ENCODE measurements around the gene SLC17A9. TPM values are rescaled to one million over a fixed set of nuclear protein-coding genes. Genes with fewer than 3 reads are reported as not detected.

SLC17A9 gene
- polyA plus RNA-seq, 3 donors: 0.81 to 31.3 (median 0.82) TPM

DNA sequence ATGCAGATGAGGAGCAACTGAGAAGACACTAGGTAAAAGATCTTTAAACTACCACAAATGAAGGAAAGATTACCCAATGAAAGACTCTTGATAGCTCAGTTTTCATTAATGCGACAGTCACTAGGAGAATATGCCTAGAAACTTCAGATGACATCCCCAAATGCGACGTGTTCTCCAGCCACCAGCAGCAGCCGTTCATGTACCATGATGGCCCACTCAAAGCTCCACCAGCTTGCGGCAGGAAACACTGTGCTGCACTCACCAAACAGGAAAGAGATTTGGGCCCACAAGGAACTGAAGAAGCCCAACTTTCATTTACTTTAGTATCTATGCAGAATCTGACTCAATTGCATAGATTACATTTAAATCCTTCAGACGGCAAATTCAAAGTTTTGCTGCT lies 33.7 kb upstream of the SLC17A9 start:
- intact Hi-C loops (cut with micrococcal nuclease): no loop called here
- Histone ChIP-seq H3K27me3 (ENCODE audit: control insufficient read depth in 2 of 2, insufficient read depth in 2 of 2, low read length in 2 of 2) (no peaks in the 10 kb centered on the region), H2AFZ (ENCODE audit: insufficient read depth, low read depth, low read length, poor library complexity, severe bottlenecking) (no peak overlapping the region), H3K36me3 (replicated peaks in 1 of 2; ENCODE audit: control insufficient read depth in 1 of 2, insufficient read depth in 2 of 2, low read length in 2 of 2) (peaks cover under 1 to 5% of the 10 kb centered on the region in 2 donors), H3K79me2 (ENCODE audit: insufficient read depth, low read length) (peaks cover 100% of the 10 kb centered on the region), H3K9me3 (replicated peaks in 1 of 2; ENCODE audit: control insufficient read depth in 1 of 2, insufficient read depth in 1 of 2, low read length in 2 of 2) (no peaks in the 10 kb centered on the region), H4K20me1 (ENCODE audit: insufficient read depth, low read length) (peaks cover 100% of the 10 kb centered on the region), H3K4me1 (ENCODE audit: control insufficient read depth in 1 of 2, insufficient read depth in 2 of 2, low read length in 2 of 2) (peaks cover 31 to 68% of the 10 kb centered on the region in 2 donors), H3K9ac (ENCODE audit: insufficient read depth, low read length, poor library complexity, severe bottlenecking) (no peak overlapping the region), H3K27ac (ENCODE audit: low read depth in 1 of 2, low read length in 2 of 2) (peak overlapping the region in 1 of 2 donors; percentile 46), H3K4me3 (replicated peaks in 1 of 3; ENCODE audit: low read depth in 2 of 3, low read length in 3 of 3) (no peak overlapping the region), H3K4me2 (replicated peaks; ENCODE audit: extremely low read depth, low read length, poor library complexity, severe bottlenecking) (no peak overlapping the region)
- H3K9me3 Mint-ChIP-seq: no peaks in the 10 kb centered on the region
- peaks cover 4 to 9% of the 10 kb centered on the region in 2 donors for H3K36me3 Mint-ChIP-seq
- H3K27ac Mint-ChIP-seq: peak overlapping the region in 6 of 7 donors; percentile 11 to 82 (median 70)
- TF ChIP-seq, protein P1, sequence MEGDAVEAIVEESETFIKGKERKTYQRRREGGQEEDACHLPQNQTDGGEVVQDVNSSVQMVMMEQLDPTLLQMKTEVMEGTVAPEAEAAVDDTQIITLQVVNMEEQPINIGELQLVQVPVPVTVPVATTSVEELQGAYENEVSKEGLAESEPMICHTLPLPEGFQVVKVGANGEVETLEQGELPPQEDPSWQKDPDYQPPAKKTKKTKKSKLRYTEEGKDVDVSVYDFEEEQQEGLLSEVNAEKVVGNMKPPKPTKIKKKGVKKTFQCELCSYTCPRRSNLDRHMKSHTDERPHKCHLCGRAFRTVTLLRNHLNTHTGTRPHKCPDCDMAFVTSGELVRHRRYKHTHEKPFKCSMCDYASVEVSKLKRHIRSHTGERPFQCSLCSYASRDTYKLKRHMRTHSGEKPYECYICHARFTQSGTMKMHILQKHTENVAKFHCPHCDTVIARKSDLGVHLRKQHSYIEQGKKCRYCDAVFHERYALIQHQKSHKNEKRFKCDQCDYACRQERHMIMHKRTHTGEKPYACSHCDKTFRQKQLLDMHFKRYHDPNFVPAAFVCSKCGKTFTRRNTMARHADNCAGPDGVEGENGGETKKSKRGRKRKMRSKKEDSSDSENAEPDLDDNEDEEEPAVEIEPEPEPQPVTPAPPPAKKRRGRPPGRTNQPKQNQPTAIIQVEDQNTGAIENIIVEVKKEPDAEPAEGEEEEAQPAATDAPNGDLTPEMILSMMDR (IDR thresholded peaks at IDR 0.05): no peak
- H3K4me3 Mint-ChIP-seq: no peak overlapping the region
- WGBS (ENCODE audit: insufficient coverage): 0% methylated on average over 6 of the region's 6 CpGs
- DNase-seq: no peak
- H3K4me1 Mint-ChIP-seq: peaks cover 65% of the 10 kb centered on the region
- H3K27me3 Mint-ChIP-seq (ENCODE audit: low read depth in 3 of 3): no peaks in the 10 kb centered on the region

DNA sequence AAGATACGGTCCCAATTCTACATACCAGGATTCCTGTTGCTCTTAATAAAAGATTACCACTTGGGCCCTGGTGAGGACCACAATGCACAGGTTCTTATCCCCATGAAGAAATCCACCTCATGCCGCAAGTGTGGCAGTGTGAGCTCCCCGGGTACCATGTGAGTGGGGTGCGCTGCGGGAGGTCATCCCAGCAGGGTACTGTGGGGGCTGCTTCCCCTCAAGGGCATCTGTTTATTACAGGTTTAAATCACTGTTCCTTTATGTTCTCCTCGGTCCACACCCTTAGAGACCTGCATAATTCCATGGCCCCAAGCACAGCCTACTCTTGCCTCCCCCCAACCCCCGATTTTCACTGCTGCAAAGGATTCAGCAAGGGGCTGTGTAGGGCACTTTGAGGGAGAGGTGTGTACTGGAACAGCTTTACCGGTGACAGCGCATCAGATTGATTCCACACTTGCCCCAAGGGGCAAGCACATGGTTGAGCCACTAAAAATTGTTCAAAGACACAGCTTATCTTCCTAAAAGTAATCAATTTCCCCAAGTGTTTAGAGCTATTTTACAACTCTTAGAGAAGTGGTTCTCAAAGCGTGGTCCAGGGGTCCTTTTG lies 32.4 kb upstream of the SLC17A9 start:
- Histone ChIP-seq H3K9me3 (replicated peaks in 1 of 2; ENCODE audit: control insufficient read depth in 1 of 2, insufficient read depth in 1 of 2, low read length in 2 of 2) (no peaks in the 10 kb centered on the region), H3K36me3 (replicated peaks in 1 of 2; ENCODE audit: control insufficient read depth in 1 of 2, insufficient read depth in 2 of 2, low read length in 2 of 2) (no peaks in the 10 kb centered on the region), H4K20me1 (ENCODE audit: insufficient read depth, low read length) (peaks cover 100% of the 10 kb centered on the region), H3K79me2 (ENCODE audit: insufficient read depth, low read length) (peaks cover 100% of the 10 kb centered on the region), H3K4me1 (ENCODE audit: control insufficient read depth in 1 of 2, insufficient read depth in 2 of 2, low read length in 2 of 2) (peaks cover 44 to 78% of the 10 kb centered on the region in 2 donors), H3K4me3 (replicated peaks in 1 of 3; ENCODE audit: low read depth in 2 of 3, low read length in 3 of 3) (no peak overlapping the region), H3K9ac (ENCODE audit: insufficient read depth, low read length, poor library complexity, severe bottlenecking) (no peak overlapping the region), H2AFZ (ENCODE audit: insufficient read depth, low read depth, low read length, poor library complexity, severe bottlenecking) (no peak overlapping the region), H3K27ac (ENCODE audit: low read depth in 1 of 2, low read length in 2 of 2) (peak overlapping the region in 1 of 2 donors; percentile 46), H3K27me3 (ENCODE audit: control insufficient read depth in 2 of 2, insufficient read depth in 2 of 2, low read length in 2 of 2) (no peaks in the 10 kb centered on the region), H3K4me2 (replicated peaks; ENCODE audit: extremely low read depth, low read length, poor library complexity, severe bottlenecking) (no peak overlapping the region)
- WGBS (ENCODE audit: insufficient coverage): 100% methylated on average over 2 of the region's 10 CpGs
- no peak for DNase-seq
- intact Hi-C loops (cut with micrococcal nuclease): loop anchor here in 1 of 2 donors (10.0 kb wide), 1 partner anchor 125 kb away; the partner anchor contains the start of gene MRGBP
- Mint-ChIP-seq H3K9me3 (no peaks in the 10 kb centered on the region), H3K27ac (peak overlapping the region in 3 of 7 donors; percentile 0 to 70 (median 64)), H3K4me1 (peaks cover 74% of the 10 kb centered on the region), H3K27me3 (ENCODE audit: low read depth in 3 of 3) (no peaks in the 10 kb centered on the region), H3K36me3 (peaks cover 1 to 5% of the 10 kb centered on the region in 2 donors), H3K4me3 (no peak overlapping the region)
- TF ChIP-seq, protein P1 (IDR thresholded peaks at IDR 0.05): no peak
